ENCODE data around the gene ADAMTS18.
"Not testable (repeated sequence)": the region's sequence is repeated elsewhere in the genome, so short reads cannot be mapped to it uniquely, and the experiment has no call there.

ADAMTS18 gene

DNA sequence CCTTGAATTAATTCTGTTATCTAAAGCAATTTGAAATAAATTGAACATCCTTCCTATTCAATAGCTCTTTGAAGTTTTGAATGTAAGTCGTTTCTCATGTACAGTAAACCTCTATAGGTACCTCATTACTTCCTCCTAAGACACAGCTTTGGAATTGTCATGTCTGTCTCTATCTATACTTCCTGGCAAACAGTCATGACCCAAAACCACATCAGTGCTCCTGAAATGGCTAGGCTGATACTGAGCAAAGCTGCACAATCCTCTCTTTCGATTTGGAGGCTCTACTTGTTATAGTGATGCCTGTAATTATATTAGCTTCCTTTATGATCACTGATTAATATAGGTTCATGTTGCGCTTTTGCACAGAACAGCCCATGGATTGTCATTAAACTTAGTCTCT is 110.1 kb downstream of the ADAMTS18 start:
- DNase-seq, result no peak

- DNase-seq, result no peak
Observed at GRCh38 chr16:77323695-77324094, 111.1 kb downstream of the ADAMTS18 start.

- DNase-seq, result no peak
Observed at GRCh38 chr16:77322757-77323156, 112.1 kb downstream of the ADAMTS18 start.

- no peak for DNase-seq
Observed at GRCh38 chr16:77317059-77317458, 117.8 kb downstream of the ADAMTS18 start.

GRCh38 chr16:77310877-77311276 is 124.0 kb downstream of the ADAMTS18 start:
- DNase-seq, result no peak

- DNase-seq, result peak; percentile 6
Observed at GRCh38 chr16:77308163-77308561, 126.7 kb downstream of the ADAMTS18 start.

DNA sequence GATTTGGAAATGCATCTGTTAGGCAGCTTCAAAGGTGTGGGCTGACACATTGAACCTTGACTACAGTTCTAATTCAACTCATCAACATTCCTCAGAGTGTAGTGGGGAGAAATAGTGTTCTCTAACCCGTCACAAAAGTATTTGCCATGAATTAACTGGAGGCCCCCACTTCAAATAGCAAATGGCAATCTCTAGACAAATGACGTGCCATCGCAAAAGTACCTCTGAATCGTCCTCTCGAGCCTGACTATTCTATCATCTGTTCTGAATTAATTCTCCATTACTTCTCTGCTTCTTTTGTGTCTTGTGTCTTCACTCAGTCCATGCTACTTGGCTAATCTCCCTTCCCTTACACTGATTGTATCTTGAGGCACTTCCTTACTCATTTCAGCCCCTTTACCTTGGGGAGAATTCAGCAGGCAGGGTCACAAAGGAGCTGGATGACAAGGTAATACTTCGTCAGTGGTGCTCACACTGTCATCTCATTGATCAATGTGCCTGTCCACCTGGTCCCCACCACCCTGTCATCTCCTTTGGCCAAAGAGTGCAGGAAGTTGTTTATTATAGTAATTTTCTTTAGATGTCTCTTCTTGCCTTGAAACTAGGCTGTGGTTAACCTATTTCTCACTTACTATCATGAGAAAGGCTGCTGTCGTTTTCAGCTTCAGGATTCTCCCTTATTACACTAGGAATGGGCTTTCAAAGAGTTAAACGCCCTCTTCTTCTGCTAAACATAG is 127.2 kb downstream of the ADAMTS18 start:
- DNase-seq, result peak; percentile 5

DNA sequence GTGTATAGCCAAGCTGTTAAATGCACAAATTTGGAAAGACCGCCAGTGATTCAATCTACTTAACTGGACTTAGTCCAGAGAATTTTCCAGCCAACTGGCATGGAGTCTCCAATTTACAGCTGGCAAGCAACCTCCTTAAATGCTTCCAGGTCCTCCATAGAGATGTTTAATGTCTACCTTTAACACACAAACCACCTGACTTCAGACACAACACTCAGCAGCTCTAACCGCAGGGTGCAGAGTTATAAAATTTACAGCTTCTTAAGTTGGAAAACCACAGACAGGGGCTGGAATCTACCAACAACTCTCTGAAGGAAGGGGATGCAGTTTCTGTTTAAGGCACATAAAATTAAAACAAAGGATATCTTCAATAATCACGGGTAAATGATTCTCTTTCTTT is 128.8 kb downstream of the ADAMTS18 start:
- DNase-seq, result no peak

DNA sequence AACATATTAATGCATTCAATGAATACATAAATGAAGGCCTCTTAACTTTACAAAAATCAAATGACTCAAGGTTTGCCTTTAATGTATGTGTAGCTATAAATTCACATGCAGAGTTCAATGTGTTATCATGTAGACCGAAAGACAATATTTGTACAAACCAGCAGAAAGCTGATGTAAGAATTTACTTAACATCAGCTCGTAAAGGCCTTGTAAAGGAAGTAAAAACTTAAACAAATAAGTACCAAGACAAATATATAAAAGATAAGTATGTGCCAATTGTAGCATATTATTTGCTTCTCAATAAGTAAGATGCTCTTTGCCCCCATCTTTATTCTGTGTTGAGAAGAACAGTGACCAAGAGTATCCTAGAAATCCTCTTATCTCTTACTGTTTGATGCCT is 130.0 kb downstream of the ADAMTS18 start:
- no peak for DNase-seq

DNA sequence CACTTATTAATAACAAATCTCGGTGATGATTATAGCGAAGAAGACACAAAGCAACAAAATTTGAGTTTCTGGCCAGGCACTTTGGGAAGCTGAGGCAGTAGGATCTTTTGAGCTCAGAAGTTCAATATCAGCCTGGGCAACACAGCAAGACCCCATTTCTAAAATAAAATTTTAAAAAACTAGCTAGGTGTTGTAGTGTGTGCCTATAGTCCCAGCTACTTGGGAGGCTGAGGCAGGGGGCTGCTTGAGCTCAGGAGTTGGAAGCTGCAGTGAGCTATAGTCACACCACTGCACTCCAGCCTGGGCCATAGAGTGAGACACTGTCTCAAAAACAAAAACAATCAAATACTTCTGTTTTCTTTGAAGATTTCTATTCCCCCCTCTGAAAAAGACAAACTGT is 130.7 kb downstream of the ADAMTS18 start:
- DNase-seq, result no peak

GRCh38 chr16:77302674-77303073 is 132.2 kb downstream of the ADAMTS18 start:
- no peak for DNase-seq

DNA sequence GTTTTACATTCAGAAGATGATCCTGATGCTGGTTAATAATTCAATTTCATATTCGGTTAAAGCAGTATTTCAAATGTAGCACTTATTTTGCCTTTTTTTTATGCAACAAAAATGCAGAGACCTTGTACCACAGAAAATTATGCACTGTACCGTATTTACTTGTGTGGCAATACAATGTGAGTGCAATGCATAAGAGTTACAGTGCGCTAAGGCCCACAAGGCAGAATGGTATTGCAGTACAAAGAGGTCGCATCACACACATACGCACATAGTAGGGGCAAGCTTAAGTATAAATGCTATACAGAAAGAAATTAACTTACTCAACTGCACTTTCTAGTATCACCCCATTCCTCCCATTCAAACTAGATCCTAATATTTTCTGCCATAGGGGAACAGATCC is 132.6 kb downstream of the ADAMTS18 start:
- no peak for DNase-seq

- no peak for DNase-seq
Observed at GRCh38 chr16:77300256-77300655, 134.6 kb downstream of the ADAMTS18 start.

DNA sequence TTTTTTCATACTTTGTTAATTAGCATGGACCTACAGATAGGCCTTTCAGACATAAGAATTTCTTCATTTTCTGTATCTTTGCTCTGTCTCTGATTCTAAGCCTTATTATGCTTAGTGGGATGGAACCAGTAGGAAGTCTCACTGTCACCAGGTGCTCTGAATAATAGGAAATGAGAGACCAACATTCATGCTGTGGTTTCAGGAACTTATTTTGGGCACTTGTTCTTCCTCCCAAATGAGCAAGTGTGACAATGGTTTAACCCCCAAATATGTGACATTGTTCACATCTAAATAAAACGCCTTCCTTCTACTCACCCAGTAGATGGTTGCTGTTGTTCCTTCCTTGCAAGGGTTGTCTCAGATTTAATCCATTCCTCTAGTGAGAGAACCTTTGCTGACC is 135.4 kb downstream of the ADAMTS18 start:
- no peak for DNase-seq

GRCh38 chr16:77298418-77299360 is 136.1 kb downstream of the ADAMTS18 start:
- DNase-seq, result no peak

DNA sequence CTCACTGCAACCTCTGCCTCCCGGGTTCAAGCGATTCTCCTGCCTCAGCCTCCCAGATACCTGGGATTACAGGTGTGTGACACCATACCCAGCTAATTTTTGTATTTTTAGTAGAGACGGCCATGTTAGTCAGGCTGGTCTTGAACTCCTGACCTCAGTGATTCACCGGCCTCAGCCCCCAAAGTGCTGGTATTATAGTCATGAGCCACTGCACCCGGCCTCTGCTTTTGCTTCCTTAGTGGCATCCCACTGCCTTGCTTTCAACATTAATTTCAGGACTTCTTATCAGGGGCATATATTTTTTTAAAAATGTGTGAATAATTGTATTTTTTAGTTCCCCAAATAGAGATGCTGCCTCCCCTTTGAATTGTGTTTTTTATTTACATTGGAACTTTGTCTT is 136.8 kb downstream of the ADAMTS18 start:
- DNase-seq, result no peak

DNA sequence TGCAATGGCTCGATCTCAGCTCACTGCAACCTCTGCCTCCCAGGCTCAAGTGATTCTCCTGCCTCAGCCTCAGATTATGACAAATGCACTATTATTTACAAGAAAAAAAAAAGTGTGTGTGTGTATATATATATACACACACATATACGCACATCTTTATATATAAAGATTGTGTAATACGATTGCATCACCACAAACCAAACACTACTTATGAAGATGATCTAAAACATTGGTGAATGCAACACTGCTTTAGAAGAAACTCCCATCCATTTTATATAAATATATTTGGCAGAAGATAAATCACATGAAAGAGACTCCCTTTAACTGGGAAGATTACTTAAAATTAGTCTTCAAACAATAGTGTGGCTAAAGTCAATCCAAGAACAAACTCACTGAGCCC is 138.9 kb downstream of the ADAMTS18 start:
- no peak for DNase-seq

DNA sequence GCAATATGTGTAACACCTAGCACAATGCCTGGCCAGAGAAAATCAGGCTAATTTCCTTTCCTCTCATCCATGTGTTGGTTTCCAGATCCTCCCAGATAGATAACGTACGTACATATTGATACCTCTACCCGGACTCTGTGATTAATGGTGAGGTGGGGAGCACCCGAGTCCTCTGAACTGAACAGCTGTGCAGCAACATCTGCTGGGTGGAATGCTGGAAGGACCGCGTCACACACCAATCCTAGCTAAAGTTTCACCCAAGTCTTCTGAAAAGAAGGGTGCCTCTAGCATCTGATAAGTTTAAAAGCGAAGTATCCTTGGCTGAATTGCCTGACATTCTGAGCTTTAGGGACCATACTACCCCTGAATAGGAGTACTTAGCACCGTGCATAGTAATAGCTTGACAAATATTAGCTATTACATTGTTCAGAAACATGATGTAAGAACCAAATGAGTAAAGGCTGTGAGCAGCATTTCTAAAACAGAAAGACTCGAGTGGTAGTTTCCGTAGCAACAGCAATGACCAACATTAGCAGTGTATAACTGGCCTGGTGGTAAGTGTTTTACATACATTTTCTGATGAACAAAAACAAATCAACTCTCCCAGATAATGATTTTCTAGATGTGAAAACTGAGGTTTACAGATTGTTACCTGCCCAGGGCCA is 144.3 kb downstream of the ADAMTS18 start:
- no peak for DNase-seq

- DNase-seq, result no peak
Observed at GRCh38 chr16:77289331-77289809, 145.5 kb downstream of the ADAMTS18 start.

DNA sequence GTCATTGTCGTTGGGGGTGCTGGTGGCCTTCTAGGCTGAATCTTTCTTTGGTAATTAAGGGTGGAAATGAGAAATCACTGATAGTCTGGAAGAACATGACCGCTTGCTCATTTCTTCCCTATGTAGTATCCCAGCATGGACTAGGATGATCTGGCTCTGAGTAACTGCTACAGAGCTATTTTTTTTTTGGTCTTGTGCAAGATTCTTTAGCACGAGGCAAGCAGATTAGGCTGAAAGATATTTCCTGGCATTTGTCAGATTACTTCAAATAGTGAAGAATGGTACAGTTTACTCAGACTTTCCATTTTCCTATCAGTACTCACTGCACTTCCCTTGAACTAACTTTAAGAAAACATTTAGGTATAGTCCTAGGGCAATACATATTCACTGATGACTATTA is 146.6 kb downstream of the ADAMTS18 start:
- no peak for DNase-seq

DNA sequence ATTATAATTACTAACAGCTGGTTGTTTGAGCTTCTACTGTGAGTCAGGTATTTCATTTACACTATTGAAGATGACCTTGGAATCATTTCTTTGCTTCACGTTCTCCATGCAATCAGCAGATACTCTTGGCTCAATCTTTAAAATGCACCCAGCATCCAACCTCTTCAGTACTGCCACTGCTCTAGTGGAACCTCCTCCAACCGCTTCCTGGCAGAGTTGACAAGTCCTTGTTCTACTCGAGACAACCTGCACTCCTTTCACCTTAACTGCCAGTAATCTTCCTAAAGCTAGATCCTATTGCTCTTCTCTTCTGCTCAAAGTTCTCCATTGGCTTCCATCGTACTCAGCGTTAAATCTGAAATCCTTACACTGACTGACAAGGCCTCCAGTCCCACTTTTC is 149.2 kb downstream of the ADAMTS18 start:
- no peak for DNase-seq

DNA sequence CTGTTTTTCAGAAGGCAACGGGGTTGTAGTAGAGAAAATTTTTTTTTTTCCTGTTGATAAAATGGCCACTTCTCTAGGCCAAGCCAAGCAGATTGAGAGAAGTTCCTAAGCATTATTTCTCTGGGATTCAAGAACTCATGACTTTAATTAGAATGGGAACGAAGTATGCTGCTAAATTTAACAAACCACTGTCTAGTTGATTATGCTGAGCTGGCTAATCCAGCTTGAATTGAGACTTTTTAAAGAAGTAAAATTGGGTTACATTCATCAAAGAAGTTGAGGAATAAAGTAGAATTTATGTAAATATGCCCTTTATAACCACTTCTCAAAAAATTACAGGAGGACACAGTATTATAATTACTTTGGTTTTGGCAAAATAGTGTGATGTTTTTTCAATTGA is 152.5 kb downstream of the ADAMTS18 start:
- no peak for DNase-seq

DNA sequence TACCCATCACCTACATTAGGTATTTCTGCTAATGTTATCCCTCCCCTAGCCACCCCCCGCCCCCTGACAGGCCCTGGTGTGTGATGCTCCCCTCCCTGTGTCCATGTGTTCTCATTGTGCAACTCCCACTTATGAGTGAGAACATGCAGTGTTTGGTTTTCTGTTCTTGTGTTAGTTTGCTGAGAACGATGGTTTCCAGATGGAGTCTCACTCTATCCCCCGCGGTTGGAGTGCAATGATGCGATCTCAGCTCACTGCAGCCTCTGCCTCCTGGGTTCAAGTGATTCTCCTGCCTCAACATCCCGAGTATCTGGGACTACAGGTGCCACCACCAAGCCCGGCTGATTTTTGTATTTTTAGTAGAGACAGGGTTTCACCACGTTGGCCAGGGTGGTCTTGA is 155.5 kb downstream of the ADAMTS18 start:
- DNase-seq, result not testable (repeated sequence)

All from stimulated activated CD4-positive, alpha-beta T cell treated with anti-CD3 and anti-CD28 coated beads, Interleukin-15, amount 100 ng/mL, for 24 hours (primary cell).